ENCODE measurements around the gene SYP. TPM values are rescaled to one million over a fixed set of nuclear protein-coding genes. Genes with fewer than 3 reads are reported as not detected.

SYP gene
- total and polyA plus RNA-seq, 10 of the 15 experiments (the other 5 are each of a cell fraction or from before 2014, with no cell fraction given): 0.34 to 1.7 (median 0.74) TPM

DNA sequence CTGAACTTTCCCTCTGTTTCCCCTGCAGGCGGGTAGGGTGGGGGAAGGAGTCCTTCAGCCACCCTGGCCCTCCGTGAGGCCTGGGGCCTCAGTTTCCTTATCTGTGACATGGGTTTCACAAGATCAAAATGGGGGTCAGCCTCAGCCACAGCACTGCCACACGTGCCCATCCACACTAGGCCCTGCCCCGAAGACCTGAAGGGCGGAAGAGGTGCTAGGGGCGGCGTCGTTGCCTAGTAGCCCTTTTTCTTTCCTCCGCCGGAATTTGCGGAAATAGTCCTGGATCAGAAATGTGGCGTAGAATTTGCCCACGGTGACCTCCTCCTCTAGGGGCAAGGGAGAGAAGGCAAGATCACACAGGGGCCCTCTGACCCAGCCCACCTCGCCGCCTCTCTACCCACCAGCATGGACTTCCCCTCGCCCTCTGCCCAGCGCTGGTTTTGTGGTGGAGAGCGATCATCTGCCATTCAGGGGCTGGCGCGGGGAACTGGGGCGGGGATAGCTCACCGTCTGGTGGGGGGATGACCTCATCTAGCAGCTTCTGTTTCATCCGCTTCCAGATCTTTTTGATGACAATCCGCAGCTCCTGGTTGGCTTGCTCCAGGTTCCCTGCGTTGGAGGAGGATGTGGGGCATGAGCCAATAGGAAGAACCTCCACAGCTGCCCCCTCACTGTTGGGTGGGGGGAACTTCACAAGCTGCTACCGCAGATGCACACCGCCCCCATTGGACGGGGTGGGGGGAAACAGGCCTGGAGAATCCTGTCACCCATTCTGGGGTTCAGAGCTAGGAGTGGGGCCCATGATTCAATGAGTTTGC, 9.7 kb upstream of the SYP start (continued):
- TF ChIP-seq CREB1 (IDR thresholded peaks at IDR 0.05; ENCODE audit: low read depth): no peak
- TF ChIP-seq ATF7 (IDR thresholded peaks at IDR 0.05; ENCODE audit: low read depth): no peak
- no peak for TF ChIP-seq LARP7 (IDR thresholded peaks at IDR 0.05)
- no peak for TF ChIP-seq ZNF217 (IDR thresholded peaks at IDR 0.05)
- no peak for TF ChIP-seq ZNF207 (IDR thresholded peaks at IDR 0.05; ENCODE audit: borderline replicate concordance)
- no peak for TF ChIP-seq RAD21 (IDR thresholded peaks at IDR 0.05; ENCODE audit: insufficient read depth, low read depth, low read length)
- TF ChIP-seq SIN3A (IDR thresholded peaks at IDR 0.05; ENCODE audit: low read depth, low read length): no peak

DNA sequence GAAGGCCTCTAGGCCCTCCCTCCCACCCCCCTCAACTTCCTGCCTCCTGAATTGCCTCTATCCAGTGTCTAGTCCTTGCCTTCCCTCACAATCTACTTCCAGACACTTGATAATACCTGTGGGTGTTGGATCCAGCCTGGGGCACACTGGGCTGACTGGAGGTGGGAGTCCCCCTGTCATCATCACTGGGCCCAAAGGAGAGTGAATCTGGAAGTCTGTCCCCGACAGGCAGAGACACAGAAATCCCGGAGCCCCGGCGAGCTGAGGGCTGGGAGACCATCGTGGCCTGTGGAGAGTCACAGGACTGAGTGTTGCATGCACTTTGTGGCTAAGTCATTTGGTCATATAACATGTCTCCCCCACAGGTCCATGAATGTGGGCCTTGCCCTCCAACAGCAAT, 8.4 kb upstream of the SYP start:
- ATAC-seq: no peak
- 90% methylated on average over 5 of the region's 5 CpGs for WGBS (ENCODE audit: insufficient coverage, insufficient replicate concordance, low lambda C conversion rate, missing lambda C conversion rate)
- Histone ChIP-seq H3K9ac (ENCODE audit: control insufficient read depth, insufficient read depth, low read length) (no peak overlapping the region), H3K36me3 (ENCODE audit: control insufficient read depth in 2 of 2, insufficient read depth in 2 of 2, low read length in 1 of 2) (no peaks in the 10 kb centered on the region), H3K27ac (ENCODE audit: control insufficient read depth, insufficient read depth) (no peak overlapping the region), H3K79me2 (ENCODE audit: control insufficient read depth, insufficient read depth, low read length) (no peaks in the 10 kb centered on the region), H3K9me3 (replicated peaks; ENCODE audit: control insufficient read depth, insufficient read depth, low read length) (no peaks in the 10 kb centered on the region), H3K27me3 (replicated peaks in 1 of 2; ENCODE audit: control insufficient read depth in 2 of 2, insufficient read depth in 2 of 2, low read length in 1 of 2) (no peaks in the 10 kb centered on the region), H3K4me2 (ENCODE audit: control insufficient read depth, insufficient read depth) (no peak overlapping the region), H4K20me1 (ENCODE audit: control insufficient read depth, insufficient read depth) (no peaks in the 10 kb centered on the region), H2AFZ (ENCODE audit: control insufficient read depth, low read depth, low read length) (no peak overlapping the region), H3K4me3 (no peak overlapping the region), H3K4me1 (ENCODE audit: control insufficient read depth, insufficient read depth, low read length) (no peaks in the 10 kb centered on the region)
- no peak for DNase-seq (ENCODE audit: low read depth, low spot score)
- intact Hi-C loops (cut with micrococcal nuclease; ENCODE audit: unreplicated experiment): no loop called here
- ChIA-PET POLR2A (interaction anchor here (1.3 kb wide), 1 partner anchor 18 kb away, joined by 4 read pairs; no protein-coding TSS in a partner anchor), CTCF (interaction anchor here (1.2 to 3.5 kb wide), 3 partner anchors 16 to 66 kb away, joined by 4 to 17 read pairs (median 5); no protein-coding TSS in a partner anchor), SMC1A (ENCODE audit: uncharacterized antibody, unreplicated experiment) (interaction anchor here (0.6 kb wide), 1 partner anchor 64 kb away, joined by 3 read pairs; no protein-coding TSS in a partner anchor), RAD21 (ENCODE audit: unreplicated experiment) (interaction anchor here (0.8 kb wide), 1 partner anchor 61 kb away, joined by 3 read pairs; no protein-coding TSS in a partner anchor)
- in situ Hi-C loops (cut with MboI): no loop called here
- no peak for FAIRE-seq
- no TSS peak for BruUV-seq (replicated peaks)
- TF ChIP-seq CEBPB (IDR thresholded peaks at IDR 0.05; ENCODE audit: borderline replicate concordance in 1 of 2, low read depth in 2 of 2, low read length in 2 of 2) (no peak), ZZZ3 (IDR thresholded peaks at IDR 0.05; ENCODE audit: control insufficient read depth, insufficient read length, low read depth) (no peak), FOXM1 (IDR thresholded peaks at IDR 0.05; ENCODE audit: low read depth, low read length) (no peak), NR2F1 (conservative IDR thresholded peaks at IDR 0.05) (no peak), ZBED1 (IDR thresholded peaks at IDR 0.05; ENCODE audit: borderline replicate concordance) (no peak), CBFB (IDR thresholded peaks at IDR 0.05; ENCODE audit: low read depth) (no peak), RAD21 (IDR thresholded peaks at IDR 0.05; ENCODE audit: insufficient read depth, low read depth, low read length) (no peak), BMI1 (IDR thresholded peaks at IDR 0.05; ENCODE audit: borderline replicate concordance) (no peak), BRCA1 (IDR thresholded peaks at IDR 0.05; ENCODE audit: low read depth, low read length) (no peak), FOS (IDR thresholded peaks at IDR 0.05; ENCODE audit: borderline replicate concordance, extremely low read depth, insufficient read length) (no peak)
- TF ChIP-seq, protein P1, sequence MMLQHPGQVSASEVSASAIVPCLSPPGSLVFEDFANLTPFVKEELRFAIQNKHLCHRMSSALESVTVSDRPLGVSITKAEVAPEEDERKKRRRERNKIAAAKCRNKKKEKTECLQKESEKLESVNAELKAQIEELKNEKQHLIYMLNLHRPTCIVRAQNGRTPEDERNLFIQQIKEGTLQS (IDR thresholded peaks at IDR 0.05; ENCODE audit: borderline replicate concordance, extremely low read depth, low read depth, low read length): no peak
- TF ChIP-seq, protein P2, sequence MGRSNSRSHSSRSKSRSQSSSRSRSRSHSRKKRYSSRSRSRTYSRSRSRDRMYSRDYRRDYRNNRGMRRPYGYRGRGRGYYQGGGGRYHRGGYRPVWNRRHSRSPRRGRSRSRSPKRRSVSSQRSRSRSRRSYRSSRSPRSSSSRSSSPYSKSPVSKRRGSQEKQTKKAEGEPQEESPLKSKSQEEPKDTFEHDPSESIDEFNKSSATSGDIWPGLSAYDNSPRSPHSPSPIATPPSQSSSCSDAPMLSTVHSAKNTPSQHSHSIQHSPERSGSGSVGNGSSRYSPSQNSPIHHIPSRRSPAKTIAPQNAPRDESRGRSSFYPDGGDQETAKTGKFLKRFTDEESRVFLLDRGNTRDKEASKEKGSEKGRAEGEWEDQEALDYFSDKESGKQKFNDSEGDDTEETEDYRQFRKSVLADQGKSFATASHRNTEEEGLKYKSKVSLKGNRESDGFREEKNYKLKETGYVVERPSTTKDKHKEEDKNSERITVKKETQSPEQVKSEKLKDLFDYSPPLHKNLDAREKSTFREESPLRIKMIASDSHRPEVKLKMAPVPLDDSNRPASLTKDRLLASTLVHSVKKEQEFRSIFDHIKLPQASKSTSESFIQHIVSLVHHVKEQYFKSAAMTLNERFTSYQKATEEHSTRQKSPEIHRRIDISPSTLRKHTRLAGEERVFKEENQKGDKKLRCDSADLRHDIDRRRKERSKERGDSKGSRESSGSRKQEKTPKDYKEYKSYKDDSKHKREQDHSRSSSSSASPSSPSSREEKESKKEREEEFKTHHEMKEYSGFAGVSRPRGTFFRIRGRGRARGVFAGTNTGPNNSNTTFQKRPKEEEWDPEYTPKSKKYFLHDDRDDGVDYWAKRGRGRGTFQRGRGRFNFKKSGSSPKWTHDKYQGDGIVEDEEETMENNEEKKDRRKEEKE (IDR thresholded peaks at IDR 0.05): no peak

Measured in GM12878 (cell line).